HG02798 (cell line): ENCODE data around the gene RFX2.
"Not testable (repeated sequence)": the region's sequence is repeated elsewhere in the genome, so short reads cannot be mapped to it uniquely, and the experiment has no call there.

ENCODE experiments used
- ATAC-seq: cut with Tn5 transposase; IDR thresholded peaks from one replicate; pipeline ENCODE4 v1.9.1; 2021; ENCODE audit warnings: mild to moderate bottlenecking; ENCODE audit not compliant: unreplicated experiment, poor library complexity

The RFX2 gene

DNA sequence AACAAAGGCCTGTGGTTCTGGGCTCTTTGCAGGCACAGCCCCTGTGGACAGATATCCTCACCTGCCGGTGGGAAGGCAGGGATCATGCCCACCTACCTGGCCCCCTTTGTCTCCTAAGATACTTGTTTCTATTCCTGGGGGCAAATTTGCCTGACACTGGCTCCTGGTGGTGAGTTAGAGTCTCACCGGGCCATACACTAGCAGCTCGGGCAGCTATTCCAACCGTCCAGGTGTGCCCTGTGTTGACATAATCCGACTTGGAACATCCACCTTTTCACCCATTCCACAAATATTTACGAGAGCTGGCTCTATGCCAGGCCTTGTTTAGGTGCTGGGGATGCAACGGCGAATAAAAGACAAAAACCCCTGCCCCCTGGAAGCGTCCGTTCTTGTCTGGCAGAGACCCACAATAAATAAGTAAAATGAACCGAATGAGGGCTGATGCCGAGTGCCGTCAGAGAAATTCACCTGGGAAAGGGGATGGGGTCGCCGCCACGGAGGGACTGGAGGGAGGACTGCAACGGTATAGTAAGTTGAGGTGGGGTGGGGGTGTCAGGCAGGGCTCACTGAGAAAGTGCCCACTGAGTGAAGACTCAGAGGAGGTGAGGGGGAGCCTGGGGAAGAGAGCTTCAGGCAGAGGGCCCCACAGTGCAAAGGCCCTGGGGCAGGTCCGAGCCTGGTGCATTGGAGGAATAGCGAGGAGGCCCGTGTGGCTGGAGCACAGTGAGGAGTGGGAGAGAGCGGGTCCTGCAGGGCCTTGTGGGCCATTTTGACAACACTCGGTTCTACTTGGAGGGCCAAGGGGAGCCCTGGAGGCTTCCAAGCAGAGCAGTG is 89.1 kb downstream of the RFX2 start:
- no peak for ATAC-seq

DNA sequence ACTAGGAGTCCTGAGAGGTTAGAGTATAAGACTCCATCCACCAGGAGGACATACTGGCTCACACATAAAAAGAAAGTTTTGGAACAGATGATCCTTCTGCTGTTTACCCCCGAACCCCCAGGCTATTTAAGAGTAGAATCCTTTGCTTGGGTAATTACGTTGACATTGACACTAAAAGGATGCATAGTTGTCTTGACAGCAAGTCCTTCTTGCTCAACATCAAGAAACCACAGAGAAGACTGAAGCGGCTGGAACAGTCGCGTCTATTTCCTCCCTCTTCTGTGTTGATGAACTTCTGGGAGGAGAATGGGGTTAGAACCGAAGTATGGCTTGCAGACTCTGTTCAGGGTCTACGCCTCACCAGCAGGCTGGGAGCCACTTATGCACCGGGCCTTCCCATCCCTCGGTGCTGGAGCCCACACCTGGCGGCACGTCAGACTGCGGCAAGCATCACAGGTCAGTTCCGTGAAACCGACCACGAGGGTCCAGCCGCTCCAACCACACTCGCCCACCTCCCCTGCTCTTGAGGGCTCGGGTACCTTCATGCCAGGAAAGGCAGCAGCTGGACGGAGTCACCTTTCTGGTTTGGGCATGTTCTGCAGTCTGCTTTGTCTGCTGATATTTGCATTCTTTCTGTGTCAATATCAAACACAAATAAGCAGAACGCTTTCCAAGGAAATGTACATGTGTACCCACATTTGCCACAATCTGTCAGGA is 90.0 kb downstream of the RFX2 start:
- ATAC-seq = no peak

DNA sequence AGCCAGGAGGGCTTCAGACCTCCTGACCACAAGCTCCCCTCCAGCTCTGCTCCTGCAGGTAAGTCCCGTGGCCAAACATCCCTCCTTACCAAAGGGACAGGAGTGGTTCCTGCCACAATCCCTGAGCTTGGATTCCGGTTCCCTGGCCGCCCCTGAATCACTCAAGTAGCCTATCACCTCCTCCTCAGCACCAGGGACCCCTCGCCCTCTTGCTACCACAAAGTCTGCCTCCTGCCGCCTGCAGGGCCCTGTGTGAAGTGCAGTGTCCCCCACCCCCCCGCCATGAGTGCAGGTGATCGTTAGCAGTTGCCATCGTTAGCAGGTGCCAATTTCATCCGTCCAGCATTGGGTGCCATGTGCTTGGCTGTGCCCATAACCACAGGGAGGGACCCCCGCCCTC is 91.5 kb downstream of the RFX2 start:
- no peak for ATAC-seq

DNA sequence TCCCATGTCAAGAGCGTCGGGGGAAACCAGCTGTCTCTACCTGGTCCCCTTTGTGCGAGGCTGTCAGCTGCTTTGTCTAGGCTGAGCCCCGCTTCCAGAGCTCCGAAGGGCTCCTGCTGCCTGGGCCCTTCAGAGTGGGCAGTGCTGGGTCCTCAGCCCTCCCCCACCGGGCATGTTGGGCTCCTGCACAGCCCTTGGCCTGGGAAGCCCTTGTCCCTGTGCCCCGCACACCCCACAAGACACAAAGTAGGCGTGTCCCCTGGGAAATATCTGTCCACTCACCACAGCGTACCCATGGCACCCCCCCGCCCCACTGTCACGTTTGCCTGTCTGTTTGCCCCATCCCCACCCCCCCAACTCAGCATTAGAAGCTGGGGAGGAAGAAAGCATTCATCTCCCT is 92.7 kb downstream of the RFX2 start:
- ATAC-seq = no peak

DNA sequence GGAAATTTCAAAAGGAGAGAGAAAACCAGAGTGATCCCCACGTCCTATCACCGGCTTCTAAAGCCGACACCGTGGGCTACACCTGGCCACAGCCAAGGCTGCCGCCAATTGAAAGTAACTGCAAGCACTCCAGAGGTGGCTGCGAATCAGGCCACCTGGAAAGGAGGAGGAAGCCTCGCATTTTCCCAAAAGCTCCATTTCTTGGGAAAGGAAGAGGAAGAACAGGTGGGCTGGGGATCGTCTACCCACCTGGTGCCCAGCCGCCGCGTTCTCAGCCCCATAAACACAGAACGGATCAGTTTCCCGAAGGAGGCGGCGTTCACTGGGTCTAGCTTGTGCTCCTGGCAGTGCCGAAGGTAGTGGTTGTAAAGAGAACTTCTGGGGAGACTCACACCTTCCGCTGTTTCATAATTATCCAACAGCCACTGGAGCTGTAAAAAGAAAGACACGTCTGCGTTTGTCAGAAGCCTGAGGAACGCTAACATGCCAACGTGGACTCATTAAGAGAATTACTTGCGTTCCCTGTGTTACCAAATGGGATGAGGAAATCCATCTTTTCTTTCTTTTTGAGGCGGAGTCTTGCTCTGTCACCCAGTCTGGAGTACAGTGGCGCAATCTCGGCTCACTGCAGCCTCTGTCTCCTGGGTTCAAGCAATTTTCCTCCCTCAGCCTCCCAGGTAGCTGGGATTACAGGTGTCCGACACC is 94.3 kb downstream of the RFX2 start:
- ATAC-seq = no peak

DNA sequence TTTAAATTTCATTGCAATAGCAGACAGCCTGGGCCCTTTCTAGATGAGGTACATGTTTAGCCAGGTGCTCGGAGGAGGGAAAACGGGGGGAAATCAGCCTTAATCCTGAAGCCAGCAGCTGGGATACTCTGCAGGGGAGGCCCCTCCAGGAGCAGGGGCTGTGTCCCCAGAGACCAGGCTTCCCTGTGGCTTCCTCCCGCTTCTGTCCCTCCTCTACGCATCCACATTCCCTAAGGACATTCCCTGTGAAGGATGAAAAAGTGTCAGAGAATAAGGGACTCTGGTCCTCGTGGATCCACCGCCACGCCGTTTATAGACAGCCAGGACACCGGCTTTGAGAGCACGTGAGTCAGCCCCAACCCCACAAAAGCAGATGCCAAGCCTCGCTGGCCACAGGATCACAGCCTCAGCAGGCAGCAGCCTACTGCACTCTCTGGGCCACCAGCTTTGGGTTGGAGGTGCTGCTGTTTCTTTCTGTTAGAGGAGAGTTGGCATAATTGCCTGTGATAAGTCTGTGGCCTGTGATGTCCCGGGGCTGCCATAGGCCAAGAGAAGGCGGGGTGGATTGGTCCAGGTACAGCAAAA is 95.7 kb downstream of the RFX2 start:
- ATAC-seq = no peak

DNA sequence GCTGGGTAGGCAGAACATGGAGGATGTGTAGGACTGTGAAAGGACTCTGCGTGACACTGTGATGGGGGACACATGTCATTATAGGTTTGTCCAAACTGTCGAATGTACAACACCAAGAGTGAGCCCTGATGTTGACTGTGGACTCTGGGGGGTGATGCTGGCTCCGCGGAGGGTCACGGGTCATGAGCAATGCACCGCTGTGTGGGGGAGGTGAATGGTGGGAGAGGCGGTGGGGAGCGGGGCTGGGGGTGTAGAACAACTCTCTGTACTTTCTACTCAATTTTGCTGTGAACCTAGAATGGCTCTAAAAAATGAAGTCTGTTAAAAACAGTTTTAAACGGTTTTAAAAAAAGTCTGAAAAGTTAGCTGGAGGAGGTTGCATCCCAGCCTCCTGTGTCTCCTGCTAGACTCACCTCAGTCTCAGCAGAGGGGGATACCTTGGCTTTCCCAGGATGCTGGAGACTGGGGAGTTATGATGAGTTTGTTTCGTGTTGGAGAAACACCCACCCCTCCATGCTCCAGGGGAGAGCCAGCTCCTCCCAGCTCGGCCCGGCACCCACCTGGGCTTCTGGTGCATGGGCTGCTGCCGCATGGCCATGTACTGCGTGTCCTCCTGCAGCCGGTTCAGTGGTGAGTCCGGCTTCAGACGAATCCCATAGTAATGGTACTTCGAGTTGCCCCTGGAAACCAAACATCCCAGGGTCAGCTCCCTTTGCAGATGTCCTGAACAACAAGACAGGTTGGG is 97.7 kb downstream of the RFX2 start:
- ATAC-seq = no peak

DNA sequence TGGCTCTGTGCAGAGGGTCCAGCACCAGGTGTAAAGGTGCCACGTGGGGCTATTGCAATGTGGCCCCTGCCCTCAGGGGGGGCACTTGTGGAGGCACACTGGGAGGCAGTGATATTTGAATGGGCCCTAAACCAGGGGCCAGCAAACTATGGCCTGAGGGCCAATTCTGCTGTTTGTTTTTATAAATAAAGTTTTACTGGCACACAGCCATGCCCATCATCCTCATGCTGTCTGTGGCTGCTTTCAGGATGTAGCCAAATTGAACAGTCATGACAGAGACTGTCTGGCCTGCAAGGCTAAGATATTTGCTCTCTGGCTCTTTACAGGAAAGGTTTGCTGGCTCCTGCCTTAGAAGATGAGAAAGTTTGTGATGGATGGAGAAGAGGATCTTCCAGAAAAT is 98.5 kb downstream of the RFX2 start:
- no peak for ATAC-seq

DNA sequence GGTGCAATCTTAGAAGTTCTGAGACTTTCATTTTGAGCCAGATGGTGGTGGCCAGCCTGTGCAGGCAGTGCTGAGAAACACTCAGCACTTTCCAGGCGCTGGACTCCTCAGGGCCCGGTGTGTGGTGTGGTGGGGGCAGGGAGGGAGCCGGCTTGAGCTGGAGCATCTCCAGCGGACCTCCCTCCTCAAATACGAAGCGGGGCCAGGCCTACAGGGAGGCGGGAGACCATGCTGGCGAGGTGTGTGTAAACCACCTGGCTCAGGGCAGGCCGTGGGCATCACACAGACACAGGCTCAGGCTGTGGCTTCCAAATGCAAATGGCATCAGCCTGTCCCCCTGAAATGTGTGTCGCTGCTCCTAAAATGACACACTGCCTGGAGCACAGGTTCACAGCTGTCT is 99.1 kb downstream of the RFX2 start:
- ATAC-seq = no peak

DNA sequence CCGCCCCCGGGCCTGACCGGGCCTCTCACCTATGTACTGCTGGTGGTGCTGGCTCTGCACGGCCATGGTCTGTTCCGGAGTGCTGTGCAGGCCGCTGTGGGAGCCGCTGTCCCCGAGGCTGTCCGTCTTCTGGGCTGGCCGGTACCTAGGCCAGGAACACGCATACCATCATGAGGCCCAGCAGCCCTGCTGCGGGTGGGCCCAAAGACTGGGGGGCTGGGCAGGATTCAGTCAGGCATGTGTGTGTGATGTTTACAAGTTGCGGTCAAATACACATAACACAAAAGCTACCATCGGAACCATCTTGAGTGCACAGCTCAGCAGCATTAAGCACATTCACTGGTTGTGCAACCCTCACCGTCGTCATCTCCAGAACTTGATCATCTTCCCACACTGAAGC is 100.2 kb downstream of the RFX2 start:
- ATAC-seq = no peak

DNA sequence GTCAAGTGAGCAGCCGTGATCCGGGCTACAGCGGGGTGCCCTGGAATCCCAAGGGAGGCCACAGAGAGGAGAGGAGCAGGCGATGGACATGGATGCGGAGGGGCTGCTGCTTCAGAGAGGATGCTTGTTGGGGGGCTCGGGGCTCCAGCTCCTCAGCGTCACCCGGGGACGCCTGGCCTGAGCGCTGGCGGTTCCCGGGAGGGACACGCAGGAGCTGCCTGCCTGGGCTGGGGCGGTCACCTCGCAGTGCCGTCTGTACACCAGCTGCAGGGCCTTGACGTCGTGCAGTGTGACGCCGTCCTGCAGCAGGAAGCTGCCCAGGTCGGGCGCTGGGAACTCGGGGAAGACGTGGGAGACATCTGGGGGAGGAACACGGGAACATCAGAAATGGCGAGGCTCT is 102.4 kb downstream of the RFX2 start:
- ATAC-seq = no peak

DNA sequence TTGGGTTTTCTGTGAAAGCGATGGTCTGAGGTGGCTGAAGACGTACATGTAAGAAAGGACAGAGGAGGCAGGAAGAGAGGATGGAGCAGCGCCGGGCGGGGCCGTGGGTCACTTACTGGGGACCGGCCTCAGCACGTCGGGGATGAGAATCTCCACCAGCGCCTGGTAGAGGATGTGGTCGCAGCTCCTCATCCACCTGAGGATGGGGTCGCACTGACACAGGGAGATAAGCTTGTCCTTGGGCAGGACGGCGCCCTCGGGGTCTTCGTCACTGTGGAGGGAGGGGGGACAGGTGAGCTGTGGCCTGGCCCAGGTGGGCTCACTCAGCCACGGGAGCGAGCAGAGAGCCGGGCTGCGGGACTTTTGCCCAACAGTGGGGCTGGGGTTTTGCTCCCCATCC is 103.4 kb downstream of the RFX2 start:
- ATAC-seq = no peak

DNA sequence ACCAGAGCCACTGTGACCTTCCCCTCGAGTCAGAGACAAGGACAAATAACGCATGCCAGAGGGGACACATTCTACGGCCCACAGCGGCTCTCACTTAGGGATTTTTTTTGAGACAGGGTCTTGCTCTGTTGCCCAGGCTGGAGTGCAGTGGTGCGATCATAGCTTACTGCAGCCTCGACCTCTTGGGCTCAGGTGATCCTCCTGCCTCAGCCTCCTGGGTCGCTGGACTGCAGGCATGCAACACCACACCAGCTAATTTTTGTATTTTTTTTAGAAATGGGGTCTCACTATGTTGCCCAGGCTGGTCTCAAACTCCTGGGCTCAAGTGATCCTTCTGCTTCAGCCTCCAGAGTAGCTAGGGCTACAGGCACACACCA is 104.2 kb downstream of the RFX2 start:
- ATAC-seq = not testable (repeated sequence)

DNA sequence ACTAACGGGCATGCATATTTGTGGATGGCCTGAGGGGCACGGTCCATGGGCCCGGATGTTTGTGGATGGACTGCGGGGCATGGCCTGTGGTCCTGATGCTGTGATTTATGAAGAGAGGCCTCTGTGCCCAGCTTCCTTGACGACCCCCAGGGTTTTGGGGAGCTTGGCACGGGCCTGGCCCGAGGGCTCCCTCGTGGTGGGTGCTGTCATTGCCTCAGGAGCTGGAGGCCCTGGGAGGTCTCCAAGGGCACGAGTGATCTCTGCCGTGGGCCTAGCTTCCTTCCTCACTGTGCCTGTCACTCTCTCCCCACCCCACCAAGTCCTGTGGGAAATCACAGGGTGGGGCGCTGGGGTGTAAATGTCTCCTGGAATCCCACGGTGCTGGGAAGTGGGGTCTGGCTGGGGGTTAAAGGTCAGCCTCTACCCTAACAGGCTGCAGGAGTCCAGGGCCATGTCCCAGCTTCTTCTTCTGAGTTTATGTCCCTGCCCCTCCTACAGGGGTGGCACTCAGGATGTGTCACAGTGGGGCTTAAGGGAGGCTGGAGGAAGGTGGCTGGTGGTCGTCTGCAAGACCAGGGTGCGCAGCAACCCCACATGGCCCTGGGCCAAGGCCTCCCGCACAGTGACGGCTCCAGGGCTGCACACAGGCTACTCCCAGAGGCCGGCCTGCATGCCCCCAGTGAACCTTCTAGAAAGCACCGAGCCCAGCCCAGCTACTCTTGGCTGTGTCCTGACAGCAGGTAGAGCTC is 104.8 kb downstream of the RFX2 start:
- ATAC-seq = no peak

DNA sequence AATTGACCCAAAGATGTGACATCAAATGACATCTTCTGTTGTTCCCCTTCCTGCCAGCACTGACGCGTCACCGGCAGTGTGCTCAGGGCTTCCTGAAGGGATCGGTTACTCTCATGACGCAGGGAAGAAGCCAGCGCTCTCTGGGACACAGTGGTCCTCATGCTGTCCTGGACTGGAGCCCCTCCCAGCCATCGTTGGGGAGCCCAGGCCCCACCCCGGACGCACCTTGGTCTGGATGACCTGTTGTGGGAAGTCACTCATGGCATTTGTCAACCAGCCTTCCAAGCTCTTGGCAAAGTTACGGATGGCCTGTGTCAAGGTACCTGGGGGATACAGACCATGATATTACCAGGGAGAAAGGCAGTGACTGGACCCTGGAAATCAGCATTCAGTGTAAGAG is 106.3 kb downstream of the RFX2 start:
- ATAC-seq = no peak

DNA sequence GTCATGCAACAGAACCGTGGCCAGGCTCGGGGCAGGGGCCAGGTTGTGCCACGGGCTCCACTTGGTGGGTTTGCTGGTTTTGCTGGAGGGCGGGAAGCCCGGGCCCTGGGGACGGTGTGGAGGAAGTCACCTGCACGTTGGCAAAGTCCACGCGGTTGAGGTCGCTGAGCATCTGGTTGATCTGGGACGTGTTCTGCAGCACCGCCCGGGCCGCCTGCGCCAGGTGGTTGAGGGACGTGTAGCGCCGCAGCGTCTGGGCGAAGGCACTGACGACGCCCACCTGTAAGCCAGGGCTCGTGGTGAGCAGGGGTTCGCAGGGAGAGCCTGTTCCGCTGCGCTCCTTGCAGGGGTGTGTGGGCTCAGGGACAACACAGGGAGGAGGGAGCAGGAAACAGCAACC is 107.7 kb downstream of the RFX2 start:
- ATAC-seq = no peak

DNA sequence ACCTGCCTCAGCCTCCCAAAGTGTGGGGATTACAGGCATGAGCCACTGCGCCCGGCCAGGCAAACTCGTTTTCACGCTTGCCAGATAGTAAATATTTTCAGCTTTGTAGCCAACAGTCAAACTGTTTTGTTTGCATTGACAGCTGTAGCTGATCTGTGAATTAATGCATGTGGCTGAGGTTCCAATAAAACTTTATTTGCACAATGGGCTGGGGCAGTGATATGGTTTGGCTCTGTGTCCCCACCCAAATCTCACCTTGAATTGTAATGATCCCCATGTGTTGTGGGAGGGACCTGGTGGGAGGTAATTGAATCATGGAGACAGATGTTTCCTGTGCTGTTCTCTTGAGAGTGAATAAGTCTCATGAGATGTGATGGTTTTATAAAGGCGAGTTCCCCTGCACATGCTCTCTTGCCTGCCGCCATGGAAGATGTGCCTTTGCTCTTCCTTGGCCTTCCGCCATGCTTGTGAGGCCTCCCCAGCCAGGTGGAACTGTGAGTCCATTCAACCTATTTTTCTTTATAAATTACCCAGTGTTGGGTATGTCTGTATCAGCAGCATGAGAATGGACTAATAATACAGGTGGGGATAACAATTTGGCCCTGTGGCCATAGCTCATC is 110.0 kb downstream of the RFX2 start:
- ATAC-seq = no peak

DNA sequence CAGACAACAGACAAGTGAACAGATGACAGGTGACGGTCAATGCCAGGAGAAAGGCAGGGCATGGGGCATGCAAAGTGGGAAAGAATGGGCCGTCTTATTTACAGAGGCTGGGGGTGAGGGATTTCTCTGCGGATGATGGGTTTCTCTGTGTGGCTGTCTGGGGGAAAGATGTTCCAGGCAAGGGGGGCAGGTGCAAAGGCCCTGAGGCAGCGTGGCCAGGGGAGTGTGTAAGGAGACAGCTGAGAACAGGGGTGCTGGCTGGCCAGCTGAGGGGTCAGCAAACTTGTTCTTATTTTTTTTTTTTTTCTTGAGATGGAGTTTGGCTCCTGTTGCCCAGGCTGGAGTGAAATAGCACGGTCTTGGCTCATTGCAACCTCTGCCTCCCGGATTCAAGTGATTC is 110.6 kb downstream of the RFX2 start:
- ATAC-seq = no peak

DNA sequence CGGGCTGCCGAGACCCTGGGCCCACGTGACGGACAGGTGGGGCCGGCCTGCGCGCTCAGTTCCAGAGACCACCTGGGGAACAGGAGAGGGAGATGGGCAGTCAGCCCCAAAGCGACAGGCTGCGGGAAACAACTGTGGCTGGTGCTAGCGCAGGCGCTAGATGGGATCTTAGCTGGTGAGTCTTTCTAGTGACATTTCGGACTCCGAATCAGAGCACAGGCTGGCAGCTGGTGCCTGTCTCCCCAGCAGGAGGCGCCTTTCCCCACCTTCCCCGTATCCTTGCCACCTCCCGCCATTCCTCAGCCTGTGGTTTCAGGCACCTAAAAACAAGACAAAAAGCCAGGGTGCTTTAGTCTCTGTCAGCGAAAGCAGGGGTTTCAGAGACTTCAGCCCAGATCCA is 112.9 kb downstream of the RFX2 start:
- ATAC-seq = no peak
